Neural crest cell (in vitro differentiated cells): Measurements from ENCODE around the gene PAXIP1. TPM values are rescaled to one million over a fixed set of nuclear protein-coding genes. Genes with fewer than 3 reads are reported as not detected.

Experiments
- DNase-seq: peaks from one replicate; pipeline ENCODE4 v3.0.0; 2021; ENCODE audit warnings: low read depth, mixed read lengths, low spot score
- H3K27ac Mint-ChIP-seq: one replicate; pipeline ENCODE4 v1.8.0; 2021; ENCODE audit warnings: mild to moderate bottlenecking, mixed read lengths; ENCODE audit not compliant: unreplicated experiment
- H3K27me3 Mint-ChIP-seq: 2 replicates; pipeline ENCODE4 v1.8.0; 2021; ENCODE audit warnings: low read depth, mild to moderate bottlenecking, mixed read lengths
- H3K36me3 Mint-ChIP-seq: 2 replicates; pipeline ENCODE4 v1.8.0; 2021; ENCODE audit warnings: low read depth, mild to moderate bottlenecking, mixed read lengths
- H3K4me1 Mint-ChIP-seq: 2 replicates; pipeline ENCODE4 v1.8.0; 2021; ENCODE audit warnings: mixed read lengths
- H3K4me3 Mint-ChIP-seq: one replicate; pipeline ENCODE4 v1.8.0; 2021; ENCODE audit warnings: mild to moderate bottlenecking, mixed read lengths
- H3K9me3 Mint-ChIP-seq: 2 replicates; pipeline ENCODE4 v1.8.0; 2021; ENCODE audit warnings: mixed read lengths
- total RNA-seq: library from RNA; stranded (reverse); gene quantifications from 2 replicates; pipeline ENCODE4 v1.2.1, GENCODE V29; 2021
- TF ChIP-seq, protein P1 (sequence below): fragments of 200-600 bp; sonication (generic); conservative IDR thresholded peaks from 2 replicates; pipeline ENCODE4 v1.5.0; 2021; ENCODE audit warnings: antibody characterized with exemption, mild to moderate bottlenecking

PAXIP1 gene
- total RNA-seq, 1 donor from 2014 or later, result 32.1 TPM

- TF ChIP-seq, protein P1, sequence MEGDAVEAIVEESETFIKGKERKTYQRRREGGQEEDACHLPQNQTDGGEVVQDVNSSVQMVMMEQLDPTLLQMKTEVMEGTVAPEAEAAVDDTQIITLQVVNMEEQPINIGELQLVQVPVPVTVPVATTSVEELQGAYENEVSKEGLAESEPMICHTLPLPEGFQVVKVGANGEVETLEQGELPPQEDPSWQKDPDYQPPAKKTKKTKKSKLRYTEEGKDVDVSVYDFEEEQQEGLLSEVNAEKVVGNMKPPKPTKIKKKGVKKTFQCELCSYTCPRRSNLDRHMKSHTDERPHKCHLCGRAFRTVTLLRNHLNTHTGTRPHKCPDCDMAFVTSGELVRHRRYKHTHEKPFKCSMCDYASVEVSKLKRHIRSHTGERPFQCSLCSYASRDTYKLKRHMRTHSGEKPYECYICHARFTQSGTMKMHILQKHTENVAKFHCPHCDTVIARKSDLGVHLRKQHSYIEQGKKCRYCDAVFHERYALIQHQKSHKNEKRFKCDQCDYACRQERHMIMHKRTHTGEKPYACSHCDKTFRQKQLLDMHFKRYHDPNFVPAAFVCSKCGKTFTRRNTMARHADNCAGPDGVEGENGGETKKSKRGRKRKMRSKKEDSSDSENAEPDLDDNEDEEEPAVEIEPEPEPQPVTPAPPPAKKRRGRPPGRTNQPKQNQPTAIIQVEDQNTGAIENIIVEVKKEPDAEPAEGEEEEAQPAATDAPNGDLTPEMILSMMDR, result no peak
- Mint-ChIP-seq H3K4me1 (no peaks in the 10 kb centered on the region), H3K27ac (no peak overlapping the region), H3K27me3 (no peaks in the 10 kb centered on the region), H3K36me3 (peaks cover 26% of the 10 kb centered on the region), H3K4me3 (no peak overlapping the region), H3K9me3 (no peaks in the 10 kb centered on the region)
- DNase-seq, result no peak
These were observed 24.9 kb downstream of the PAXIP1 start for GRCh38 chr7:154978017-154978416.

GRCh38 chr7:154977250-154977649 is 25.7 kb downstream of the PAXIP1 start:
- H3K27ac Mint-ChIP-seq, result no peak overlapping the region
- peaks cover 26% of the 10 kb centered on the region for H3K36me3 Mint-ChIP-seq
- TF ChIP-seq, protein P1, result no peak
- H3K4me3 Mint-ChIP-seq, result no peak overlapping the region
- H3K4me1 Mint-ChIP-seq, result no peaks in the 10 kb centered on the region
- no peaks in the 10 kb centered on the region for H3K27me3 Mint-ChIP-seq
- no peak for DNase-seq
- H3K9me3 Mint-ChIP-seq, result no peaks in the 10 kb centered on the region

- H3K4me3 Mint-ChIP-seq, result no peak overlapping the region
- H3K27me3 Mint-ChIP-seq, result no peaks in the 10 kb centered on the region
- TF ChIP-seq, protein P1, result no peak
- no peaks in the 10 kb centered on the region for H3K4me1 Mint-ChIP-seq
- no peak overlapping the region for H3K27ac Mint-ChIP-seq
- H3K9me3 Mint-ChIP-seq, result no peaks in the 10 kb centered on the region
- H3K36me3 Mint-ChIP-seq, result peaks cover 26% of the 10 kb centered on the region
- DNase-seq, result no peak
These were observed 26.1 kb downstream of the PAXIP1 start for GRCh38 chr7:154976844-154977243.

GRCh38 chr7:154975984-154976383 is 26.9 kb downstream of the PAXIP1 start:
- peaks cover 26% of the 10 kb centered on the region for H3K36me3 Mint-ChIP-seq
- DNase-seq, result no peak
- H3K4me1 Mint-ChIP-seq, result no peaks in the 10 kb centered on the region
- TF ChIP-seq, protein P1, result no peak
- no peak overlapping the region for H3K27ac Mint-ChIP-seq
- no peak overlapping the region for H3K4me3 Mint-ChIP-seq
- H3K27me3 Mint-ChIP-seq, result no peaks in the 10 kb centered on the region
- no peaks in the 10 kb centered on the region for H3K9me3 Mint-ChIP-seq

GRCh38 chr7:154973381-154973780 is 29.5 kb downstream of the PAXIP1 start:
- Mint-ChIP-seq H3K4me1 (no peaks in the 10 kb centered on the region), H3K9me3 (no peaks in the 10 kb centered on the region), H3K27ac (no peak overlapping the region), H3K4me3 (no peak overlapping the region), H3K27me3 (no peaks in the 10 kb centered on the region), H3K36me3 (peaks cover 23% of the 10 kb centered on the region)
- TF ChIP-seq, protein P1, result no peak
- no peak for DNase-seq
